Type B pancreatic cell (in vitro differentiated cells): ENCODE results near the gene FAM151A. TPM values are rescaled to one million over a fixed set of nuclear protein-coding genes. Genes with fewer than 3 reads are reported as not detected.

ENCODE experiments used
- DNase-seq: peaks from one replicate; pipeline ENCODE4 v3.0.0; 2021; ENCODE audit warnings: mixed read lengths; ENCODE audit not compliant: unreplicated experiment; ENCODE audit errors: extremely low spot score
- H3K27ac Mint-ChIP-seq: 2 replicates; pipeline ENCODE4 v1.8.0; 2021; ENCODE audit warnings: mild to moderate bottlenecking, mixed read lengths
- H3K27me3 Mint-ChIP-seq: 2 replicates; pipeline ENCODE4 v1.8.0; 2021; ENCODE audit warnings: mixed read lengths
- H3K36me3 Mint-ChIP-seq: 2 replicates; pipeline ENCODE4 v1.8.0; 2021; ENCODE audit warnings: mixed read lengths
- H3K4me1 Mint-ChIP-seq: one replicate; pipeline ENCODE4 v1.8.0; 2021; ENCODE audit warnings: mixed read lengths; ENCODE audit not compliant: unreplicated experiment
- H3K4me3 Mint-ChIP-seq: 2 replicates; pipeline ENCODE4 v1.8.0; 2021; ENCODE audit warnings: mild to moderate bottlenecking, mixed read lengths
- H3K9me3 Mint-ChIP-seq: 2 replicates; pipeline ENCODE4 v1.8.0; 2021; ENCODE audit warnings: mixed read lengths
- CTCF ChIP-seq: fragments of 200-600 bp; sonication (generic); conservative IDR thresholded peaks from 2 replicates; pipeline ENCODE4 v1.5.0; 2021; ENCODE audit warnings: antibody characterized with exemption, mild to moderate bottlenecking
- total RNA-seq: library from RNA; stranded (reverse); gene quantifications from 2 replicates; pipeline ENCODE4 v1.2.1, GENCODE V29; 2021; ENCODE audit warnings: low replicate concordance

The FAM151A gene
- total RNA-seq, 1 donor from 2014 or later, result 0.39 TPM

DNA sequence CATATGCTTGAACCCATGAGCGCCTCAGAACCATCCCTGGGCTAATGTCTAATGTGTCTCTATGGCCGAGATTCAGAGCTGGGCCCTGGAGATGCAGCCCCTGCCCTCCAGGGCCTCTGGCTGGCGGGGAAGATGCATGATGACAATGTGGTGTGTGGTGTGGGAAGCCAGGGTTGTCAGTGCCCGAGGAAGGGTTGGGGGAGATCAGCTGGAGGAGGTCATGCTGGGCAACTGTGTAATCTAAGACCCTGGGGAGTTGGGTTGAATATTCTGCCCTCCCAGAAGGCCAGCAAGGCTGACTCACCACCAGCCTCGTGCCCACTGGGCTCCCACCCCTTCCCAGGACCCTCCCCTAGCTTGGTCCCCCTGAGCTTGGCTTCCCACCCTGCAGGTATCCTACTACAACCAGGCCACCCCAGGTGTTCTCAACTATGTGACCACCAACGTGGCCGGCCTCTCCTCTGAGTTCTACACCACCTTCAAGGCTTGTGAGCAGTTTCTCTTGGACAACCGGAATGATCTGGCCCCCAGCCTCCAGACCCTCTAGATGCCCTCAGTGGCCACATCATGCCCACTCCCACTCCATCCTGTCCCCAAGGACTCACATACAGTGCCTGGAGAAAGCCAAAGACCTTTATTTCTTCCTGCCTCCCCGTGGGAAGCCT, 14.6 kb downstream of the FAM151A start:
- no peak overlapping the region for H3K4me3 Mint-ChIP-seq
- DNase-seq, result no peak
- peaks cover 5% of the 10 kb centered on the region for H3K4me1 Mint-ChIP-seq
- no peaks in the 10 kb centered on the region for H3K9me3 Mint-ChIP-seq
- H3K27me3 Mint-ChIP-seq, result no peaks in the 10 kb centered on the region
- no peak for TF ChIP-seq CTCF
- no peak overlapping the region for H3K27ac Mint-ChIP-seq
- H3K36me3 Mint-ChIP-seq, result no peaks in the 10 kb centered on the region

- no peak overlapping the region for H3K4me3 Mint-ChIP-seq
- no peak for DNase-seq
- H3K36me3 Mint-ChIP-seq, result no peaks in the 10 kb centered on the region
- no peak overlapping the region for H3K27ac Mint-ChIP-seq
- H3K27me3 Mint-ChIP-seq, result no peaks in the 10 kb centered on the region
- H3K9me3 Mint-ChIP-seq, result no peaks in the 10 kb centered on the region
- TF ChIP-seq CTCF, result no peak
- H3K4me1 Mint-ChIP-seq, result peaks cover 5% of the 10 kb centered on the region
Measured at GRCh38 chr1:54607821-54608565, 15.3 kb downstream of the FAM151A start.

GRCh38 chr1:54606990-54607325, 16.4 kb downstream of the FAM151A start:
- no peak for DNase-seq
- H3K27ac Mint-ChIP-seq, result no peak overlapping the region
- no peak overlapping the region for H3K4me3 Mint-ChIP-seq
- H3K9me3 Mint-ChIP-seq, result no peaks in the 10 kb centered on the region
- no peak for TF ChIP-seq CTCF
- no peaks in the 10 kb centered on the region for H3K36me3 Mint-ChIP-seq
- H3K4me1 Mint-ChIP-seq, result peaks cover 5% of the 10 kb centered on the region
- H3K27me3 Mint-ChIP-seq, result no peaks in the 10 kb centered on the region

DNA sequence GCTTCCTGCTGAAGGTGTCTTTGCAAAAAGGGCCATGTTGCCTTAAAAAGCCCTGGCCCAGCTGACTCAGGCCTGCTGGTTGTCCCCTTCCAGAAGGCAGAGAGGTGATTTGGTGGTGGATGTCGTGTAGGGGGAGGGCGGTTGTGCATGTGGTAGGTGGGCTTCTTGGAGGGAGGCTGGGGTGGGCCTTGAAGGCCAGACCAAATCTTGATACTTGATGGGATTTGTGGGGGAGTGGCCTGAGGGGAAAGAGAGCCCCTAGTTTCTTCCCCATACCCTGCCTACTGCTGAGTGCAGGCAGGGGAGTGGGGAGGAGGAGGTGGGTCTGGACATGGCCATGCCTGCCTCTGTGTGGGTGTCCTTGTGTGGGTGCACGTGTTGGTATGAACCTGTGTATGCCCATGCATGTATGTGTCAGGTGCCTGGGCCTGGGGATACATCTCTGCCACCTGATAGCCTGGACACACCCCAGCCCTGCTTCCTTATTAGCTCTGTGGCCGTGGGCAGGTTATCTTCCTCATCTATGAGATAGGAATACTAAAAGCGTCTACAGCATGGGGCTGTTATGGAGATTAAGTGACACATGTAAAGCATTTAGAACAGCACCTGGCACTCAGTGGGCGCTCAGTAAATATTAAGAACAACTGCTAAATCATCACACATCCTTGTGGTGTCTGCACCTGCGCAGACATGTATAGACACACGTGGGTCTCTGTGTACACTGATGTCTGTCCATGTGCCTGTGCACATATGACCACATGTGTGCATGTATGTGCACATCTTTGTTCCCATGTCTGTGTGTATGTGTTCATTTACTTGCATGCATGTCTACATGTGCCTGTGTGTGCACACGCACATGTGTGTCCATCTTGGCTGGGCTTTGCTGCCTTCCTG, 17.0 kb downstream of the FAM151A start:
- no peaks in the 10 kb centered on the region for H3K9me3 Mint-ChIP-seq
- H3K27me3 Mint-ChIP-seq, result no peaks in the 10 kb centered on the region
- TF ChIP-seq CTCF, result no peak
- DNase-seq, result no peak
- H3K36me3 Mint-ChIP-seq, result no peaks in the 10 kb centered on the region
- H3K4me1 Mint-ChIP-seq, result peaks cover 5% of the 10 kb centered on the region
- no peak overlapping the region for H3K4me3 Mint-ChIP-seq
- H3K27ac Mint-ChIP-seq, result no peak overlapping the region

DNA sequence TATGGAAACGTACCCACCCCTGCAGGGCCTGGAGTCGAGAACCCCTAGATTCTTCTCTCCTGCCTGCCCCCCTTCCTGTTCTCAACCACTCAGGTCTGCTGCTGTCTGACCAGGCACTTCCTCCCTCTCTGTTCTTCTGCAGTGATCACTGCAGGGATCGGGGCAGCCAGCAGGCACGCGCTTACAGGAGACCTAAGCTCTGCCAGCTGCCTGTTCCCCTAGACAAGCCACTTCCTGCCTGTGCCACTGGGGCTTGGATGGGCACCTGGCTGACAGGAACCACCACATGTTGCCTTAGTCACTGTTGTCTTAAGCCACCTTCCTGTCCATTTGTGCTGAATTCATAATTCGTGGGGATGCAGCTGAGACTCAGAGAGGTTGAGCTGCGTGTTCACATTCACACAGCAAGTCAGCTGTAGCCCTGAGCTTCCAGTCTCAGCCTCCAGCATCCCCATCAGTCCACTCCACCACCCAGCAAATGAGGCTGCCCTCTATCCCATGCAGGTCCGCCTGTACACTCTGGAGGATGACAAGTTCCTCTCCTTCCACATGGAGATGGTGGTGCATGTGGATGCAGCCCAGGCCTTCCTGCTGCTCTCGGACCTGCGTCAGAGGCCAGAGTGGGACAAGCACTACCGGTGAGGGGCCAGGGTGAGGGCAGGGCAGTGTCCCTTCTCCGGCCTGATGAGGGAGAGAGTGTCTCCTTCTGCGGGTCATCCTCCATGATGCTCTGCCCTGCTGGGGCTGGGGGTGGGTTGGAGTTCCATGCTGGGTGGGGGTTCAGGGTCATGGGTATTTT, 18.6 kb downstream of the FAM151A start:
- no peak for TF ChIP-seq CTCF
- Mint-ChIP-seq H3K27me3 (no peaks in the 10 kb centered on the region), H3K4me3 (no peak overlapping the region), H3K36me3 (no peaks in the 10 kb centered on the region), H3K4me1 (no peaks in the 10 kb centered on the region), H3K27ac (peak overlapping the region; percentile 61), H3K9me3 (no peaks in the 10 kb centered on the region)
- no peak for DNase-seq
